PC-3 (cell line): ENCODE data around the gene DHFR. TPM values are rescaled to one million over a fixed set of nuclear protein-coding genes. Genes with fewer than 3 reads are reported as not detected.

Experiments
- ATAC-seq: fragments of 200-7000 bp; cut with Tn5 transposase; 2 replicates; pipeline ENCODE4 v1.9.1; 2020; ENCODE audit warnings: mild to moderate bottlenecking, moderate library complexity
- BruUV-seq: library from RNA; stranded (reverse); fragments of 400-500 nt; replicated peaks from 2 replicates; lab custom pipeline; 2021; lab: Mats Ljungman, UMichigan
- CTCF ChIA-PET: fragments of 300-600 bp; sonication (Branson Sonifier 250); formaldehyde crosslinking; loops from one replicate; lab custom pipeline; 2022; ENCODE audit warnings: antibody characterized with exemption; lab: Charles Lee
- POLR2A ChIA-PET: fragments of 300-600 bp; sonication (Branson Sonifier 250); formaldehyde crosslinking; loops from one replicate; lab custom pipeline; 2022; ENCODE audit warnings: antibody characterized with exemption; ENCODE audit not compliant: unreplicated experiment; lab: Charles Lee
- DNase-seq: peaks from one replicate; pipeline ENCODE4 v3.0.0-alpha.2; 2015
- H2AFZ ChIP-seq: fragments of 300-600 bp; sonication (generic); 2 replicates; pipeline ENCODE4 v1.6.0; 2016; ENCODE audit warnings: antibody characterized with exemption, low read length
- H3F3A ChIP-seq: fragments of 300-600 bp; sonication (generic); one replicate; pipeline ENCODE4 v1.6.0; 2017; ENCODE audit warnings: antibody characterized with exemption, low read length, control low read depth, mild to moderate bottlenecking; ENCODE audit not compliant: unreplicated experiment
- H3K27ac ChIP-seq: fragments of 300-600 bp; sonication (generic); 2 replicates; pipeline ENCODE4 v1.5.1; 2016; ENCODE audit warnings: mild to moderate bottlenecking, low read length
- H3K27me3 ChIP-seq: fragments of 300-600 bp; sonication (generic); 2 replicates; pipeline ENCODE4 v1.6.1; 2016; ENCODE audit warnings: low read length, mixed read lengths
- H3K36me3 ChIP-seq: fragments of 300-600 bp; sonication (generic); 2 replicates; pipeline ENCODE4 v1.6.1; 2016; ENCODE audit warnings: low read depth, mixed run types, low read length, mixed read lengths
- H3K4me1 ChIP-seq: fragments of 300-600 bp; sonication (generic); 2 replicates; pipeline ENCODE4 v1.5.1; 2016; ENCODE audit warnings: low read length; ENCODE audit not compliant: insufficient read depth
- H3K4me2 ChIP-seq: fragments of 300-600 bp; sonication (generic); 2 replicates; pipeline ENCODE4 v1.6.0; 2016; ENCODE audit warnings: low read length
- H3K4me3 ChIP-seq: fragments of 300-600 bp; sonication (generic); 2 replicates; pipeline ENCODE4 v1.5.1; 2016; ENCODE audit warnings: mild to moderate bottlenecking, low read length, mixed read lengths
- H3K79me2 ChIP-seq: fragments of 300-600 bp; sonication (generic); 2 replicates; pipeline ENCODE4 v1.6.1; 2017; ENCODE audit warnings: low read length, mixed read lengths
- H3K9ac ChIP-seq: fragments of 300-600 bp; sonication (generic); 2 replicates; pipeline ENCODE4 v1.6.0; 2016; ENCODE audit warnings: mild to moderate bottlenecking, low read length
- H3K9me2 ChIP-seq: fragments of 300-600 bp; sonication (generic); replicated peaks from 2 replicates; pipeline ENCODE4 v1.6.1; 2016; ENCODE audit warnings: mixed run types, low read length, mixed read lengths
- H3K9me3 ChIP-seq: fragments of 300-600 bp; sonication (generic); 2 replicates; pipeline ENCODE4 v1.6.1; 2016; ENCODE audit warnings: low read length, mixed read lengths
- H4K20me1 ChIP-seq: fragments of 300-600 bp; sonication (generic); 2 replicates; pipeline ENCODE4 v1.6.1; 2016; ENCODE audit warnings: low read length, mixed read lengths
- CTCF ChIP-seq: fragments of 300-600 bp; sonication (generic); conservative IDR thresholded peaks from 2 replicates; pipeline ENCODE4 v1.5.1; 2017; ENCODE audit warnings: antibody characterized with exemption, low read depth, mild to moderate bottlenecking, low read length
- EZH2 ChIP-seq: fragments of 300-600 bp; sonication (generic); IDR thresholded peaks from one replicate; pipeline ENCODE4 v1.6.1; 2017; ENCODE audit warnings: antibody characterized with exemption, mild to moderate bottlenecking, low read length; ENCODE audit not compliant: unreplicated experiment
- EZH2phosphoT487 ChIP-seq: fragments of 300-600 bp; sonication (generic); IDR thresholded peaks from 2 replicates; pipeline ENCODE4 v1.6.1; 2018; ENCODE audit warnings: mild to moderate bottlenecking, antibody characterized with exemption, low read length, borderline replicate concordance
- intact Hi-C: fragments of 100-400 bp; cut with micrococcal nuclease; formaldehyde crosslinking; loops from 2 replicates; pipeline ENCODE4 v1.9.0; 2023
- total RNA-seq: library from RNA; depleted of rRNA; stranded (reverse); fragments of >200 nt; gene quantifications from 2 replicates; pipeline ENCODE4 v1.2.3, GENCODE V29; 2014

DHFR gene
- total RNA-seq, 1 experiment from 2014 or later = 22.0 TPM

GRCh38 chr5:80579050-80579449 lies 75.7 kb downstream of the DHFR start:
- Histone ChIP-seq H4K20me1 (no peaks in the 10 kb centered on the region), H3K9ac (no peak overlapping the region), H3K4me1 (no peaks in the 10 kb centered on the region), H3K4me2 (no peak overlapping the region), H3K27me3 (peaks cover 14% of the 10 kb centered on the region; the same call in 1 of the 2 replicates), H3K9me2 (no peaks in the 10 kb centered on the region), H2AFZ (no peak overlapping the region), H3F3A (no peaks in the 10 kb centered on the region), H3K36me3 (no peaks in the 10 kb centered on the region), H3K27ac (no peak overlapping the region), H3K79me2 (no peaks in the 10 kb centered on the region), H3K4me3 (no peak overlapping the region), H3K9me3 (no peaks in the 10 kb centered on the region)
- intact Hi-C loops = no loop called here
- DNase-seq (no peak), ATAC-seq (no peak)
- POLR2A ChIA-PET = no interaction called here
- BruUV-seq = no TSS peak
- CTCF ChIA-PET = no interaction called here
- TF ChIP-seq EZH2 (no peak), EZH2phosphoT487 (no peak), CTCF (no peak)

GRCh38 chr5:80577707-80578106 lies 77.1 kb downstream of the DHFR start:
- Histone ChIP-seq H2AFZ (no peak overlapping the region), H3K36me3 (no peaks in the 10 kb centered on the region), H3K9me2 (no peaks in the 10 kb centered on the region), H3K9me3 (no peaks in the 10 kb centered on the region), H3K79me2 (no peaks in the 10 kb centered on the region), H3K4me1 (no peaks in the 10 kb centered on the region), H3K4me3 (no peak overlapping the region), H4K20me1 (no peaks in the 10 kb centered on the region), H3K4me2 (no peak overlapping the region), H3F3A (no peaks in the 10 kb centered on the region), H3K27ac (no peak overlapping the region), H3K27me3 (peaks cover 14% of the 10 kb centered on the region; the same call in 1 of the 2 replicates), H3K9ac (no peak overlapping the region)
- no peak for ATAC-seq
- POLR2A ChIA-PET = no interaction called here
- TF ChIP-seq EZH2phosphoT487 (no peak), CTCF (no peak), EZH2 (no peak)
- intact Hi-C loops = no loop called here
- no TSS peak for BruUV-seq
- no peak for DNase-seq
- CTCF ChIA-PET = no interaction called here

- Histone ChIP-seq H4K20me1 (no peaks in the 10 kb centered on the region), H3K9me3 (no peaks in the 10 kb centered on the region), H3K9ac (no peak overlapping the region), H3K79me2 (no peaks in the 10 kb centered on the region), H3K9me2 (no peaks in the 10 kb centered on the region), H3K27ac (no peak overlapping the region), H3K36me3 (no peaks in the 10 kb centered on the region), H2AFZ (no peak overlapping the region), H3K4me1 (no peaks in the 10 kb centered on the region), H3K4me3 (no peak overlapping the region), H3K27me3 (peaks cover 14% of the 10 kb centered on the region; the same call in 1 of the 2 replicates), H3K4me2 (no peak overlapping the region), H3F3A (no peaks in the 10 kb centered on the region)
- no peak for ATAC-seq
- intact Hi-C loops = no loop called here
- ChIA-PET CTCF (no interaction called here), POLR2A (no interaction called here)
- DNase-seq = no peak
- no TSS peak for BruUV-seq
- TF ChIP-seq EZH2 (no peak), CTCF (no peak), EZH2phosphoT487 (no peak)
These were observed 78.4 kb downstream of the DHFR start for GRCh38 chr5:80576383-80576782.
